ENCODE measurements around the gene TMEM114.

TMEM114 gene

DNA sequence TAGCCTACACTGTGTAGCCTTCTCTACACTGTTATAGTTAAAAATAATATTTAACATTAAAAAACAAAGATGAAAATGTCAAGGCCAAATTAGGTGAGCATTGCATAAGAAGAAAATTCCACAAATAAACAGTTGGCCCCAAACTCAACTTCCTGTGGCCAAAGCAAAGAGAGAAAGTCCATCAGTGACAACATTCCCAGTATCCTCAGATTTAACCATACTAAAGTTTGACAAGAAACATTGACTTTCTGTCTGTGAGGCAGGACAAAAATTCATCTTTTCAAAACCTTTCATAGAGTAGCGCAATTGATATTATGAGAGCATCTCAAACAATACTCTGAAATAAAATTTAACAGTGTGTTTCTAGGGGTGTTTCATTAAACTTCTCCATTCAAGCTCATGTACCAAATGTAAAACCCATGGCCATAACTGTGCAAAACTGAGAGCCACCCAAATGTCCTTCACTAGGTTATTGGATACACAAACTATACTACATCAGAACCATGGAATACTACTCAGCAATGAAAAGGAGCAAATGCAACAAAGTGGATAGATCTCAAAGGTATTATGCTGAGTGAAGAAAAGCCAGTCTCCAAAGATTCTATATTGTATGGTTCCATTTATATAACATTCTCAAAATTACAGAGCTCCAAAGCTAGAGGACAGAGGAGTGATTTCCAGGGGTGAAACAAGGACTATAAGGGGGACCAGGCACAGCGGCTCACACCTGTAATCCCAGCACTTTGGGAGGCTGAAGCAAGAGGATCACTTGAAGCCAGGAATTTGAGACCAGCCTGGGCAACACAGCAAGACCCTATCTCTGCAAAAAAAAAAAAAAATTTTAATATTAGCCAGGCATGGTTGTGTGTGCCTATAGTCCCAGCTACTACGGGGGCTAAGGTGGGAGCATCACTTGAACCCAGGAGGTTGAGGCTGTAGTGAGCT, 38.7 kb downstream of the TMEM114 start:
- DNase-seq (ENCODE audit: extremely low read depth in 1 of 2, low read depth in 1 of 2), result no peak

DNA sequence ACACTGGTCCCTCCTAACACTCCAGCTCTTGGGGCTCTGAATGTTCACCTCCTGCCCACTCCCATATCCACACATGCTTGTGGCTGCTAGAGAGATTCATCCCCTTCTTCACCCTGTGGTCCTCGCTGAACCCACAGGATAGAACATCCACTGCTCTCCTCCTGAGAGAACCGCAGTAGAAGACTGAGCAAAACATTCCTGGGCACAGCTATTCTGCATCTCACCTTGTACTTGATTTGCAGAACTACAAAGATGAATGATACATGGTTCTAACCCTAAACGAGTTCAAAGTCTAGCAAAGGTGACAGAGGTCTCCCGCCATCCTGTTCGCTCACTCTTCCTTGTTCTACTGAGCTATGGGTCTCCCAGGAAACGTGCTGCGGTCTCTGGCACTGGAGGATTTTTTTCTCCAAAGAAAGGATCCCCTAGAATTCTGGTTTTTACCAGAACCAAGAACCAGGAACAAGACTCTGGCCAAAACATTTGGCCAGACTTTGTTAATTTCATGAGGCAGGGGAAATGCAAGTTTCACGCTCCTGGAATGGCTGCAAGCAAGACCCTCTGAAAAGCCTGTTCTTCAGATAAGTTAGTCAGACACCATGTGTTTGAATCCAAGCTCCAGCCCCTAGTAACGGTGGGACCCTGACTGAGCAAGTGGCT, 39.5 kb downstream of the TMEM114 start:
- no peak for DNase-seq (ENCODE audit: extremely low read depth in 1 of 2, low read depth in 1 of 2)

DNA sequence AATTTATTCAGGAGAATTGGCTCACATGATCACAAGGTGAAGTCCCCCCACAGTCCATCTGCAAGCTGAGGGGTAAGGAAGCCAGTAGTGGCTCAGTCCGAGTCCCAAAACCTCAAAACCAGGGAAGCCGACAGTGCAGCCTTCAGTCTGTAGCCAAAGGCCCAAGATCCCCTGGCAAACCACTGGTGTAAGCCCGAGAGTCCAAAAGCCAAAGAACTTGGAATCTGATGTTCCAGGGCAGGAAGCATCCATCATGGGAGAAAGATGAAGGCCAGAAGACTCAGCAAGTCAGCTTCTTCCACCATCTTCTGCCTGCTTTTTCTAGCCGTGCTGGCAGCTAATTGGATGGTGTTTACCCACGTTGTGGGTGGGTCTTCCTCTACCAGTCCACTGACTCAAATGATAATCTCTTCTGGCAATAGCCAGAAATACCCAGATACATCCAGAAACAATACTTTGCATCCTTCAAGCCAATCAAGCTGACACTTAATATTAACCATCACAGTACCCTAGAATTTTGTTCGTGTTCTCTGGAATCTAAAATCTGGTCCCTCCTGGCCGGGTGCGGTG, 40.4 kb downstream of the TMEM114 start:
- no peak for DNase-seq (ENCODE audit: extremely low read depth in 1 of 2, low read depth in 1 of 2)

DNA sequence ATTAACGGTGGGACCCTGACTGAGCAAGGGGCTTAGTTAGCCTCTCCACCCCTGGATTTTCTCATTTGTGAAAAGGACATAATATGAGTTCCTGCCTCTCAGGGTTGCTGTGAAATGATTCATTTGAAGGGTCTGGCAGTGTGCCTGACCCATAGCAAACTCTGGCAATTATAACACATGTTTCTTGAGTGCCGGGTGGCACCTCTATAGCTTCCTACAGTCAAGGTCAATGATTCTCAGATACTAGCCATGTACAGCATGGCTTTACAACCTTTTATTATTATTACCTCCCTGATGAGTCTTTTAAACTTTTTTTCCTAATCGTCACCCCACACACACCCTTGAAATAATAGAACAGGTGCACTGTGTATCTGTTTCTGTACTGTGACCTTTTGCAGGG, 42.1 kb downstream of the TMEM114 start:
- DNase-seq (ENCODE audit: extremely low read depth in 1 of 2, low read depth in 1 of 2), result no peak

DNA sequence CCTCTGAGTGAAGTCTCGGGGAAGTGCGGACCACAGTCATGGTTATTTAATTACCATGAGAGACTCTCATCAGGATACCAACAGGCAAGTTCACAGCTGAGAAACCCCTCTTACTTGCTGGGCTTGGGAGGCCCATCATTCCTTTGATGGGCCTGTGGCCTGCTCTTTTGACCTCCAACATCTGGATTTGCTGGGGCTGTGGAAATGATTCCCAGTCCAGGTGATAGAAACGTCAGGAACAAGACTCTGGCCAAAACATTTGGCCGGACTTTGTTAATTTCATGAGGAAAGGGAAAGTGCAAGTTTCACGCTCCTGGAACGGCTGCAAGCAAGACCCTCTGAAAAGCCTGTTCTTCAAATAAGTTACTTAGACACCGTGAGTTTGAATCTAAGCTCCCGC, 42.5 kb downstream of the TMEM114 start:
- no peak for DNase-seq (ENCODE audit: extremely low read depth in 1 of 2, low read depth in 1 of 2)

DNA sequence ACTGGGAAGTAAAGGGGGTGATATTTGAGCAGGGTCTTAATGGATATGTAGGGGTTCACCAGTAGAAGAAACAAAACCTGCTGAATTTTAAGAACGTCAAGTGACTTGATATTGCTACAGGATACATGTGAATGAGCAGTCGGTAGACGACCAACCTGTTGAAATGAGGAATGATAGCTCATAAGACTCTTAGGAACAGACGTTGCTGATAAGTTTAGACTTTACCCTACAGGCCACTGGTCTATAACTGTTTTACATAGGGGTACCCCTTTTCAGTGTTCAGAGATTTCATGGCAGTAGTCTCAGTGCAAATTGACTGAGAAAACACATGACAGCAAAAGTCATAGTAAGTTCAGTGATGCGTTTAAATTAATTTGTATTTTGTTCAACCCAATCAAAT, 45.9 kb downstream of the TMEM114 start:
- DNase-seq (ENCODE audit: extremely low read depth in 1 of 2, low read depth in 1 of 2), result no peak

DNA sequence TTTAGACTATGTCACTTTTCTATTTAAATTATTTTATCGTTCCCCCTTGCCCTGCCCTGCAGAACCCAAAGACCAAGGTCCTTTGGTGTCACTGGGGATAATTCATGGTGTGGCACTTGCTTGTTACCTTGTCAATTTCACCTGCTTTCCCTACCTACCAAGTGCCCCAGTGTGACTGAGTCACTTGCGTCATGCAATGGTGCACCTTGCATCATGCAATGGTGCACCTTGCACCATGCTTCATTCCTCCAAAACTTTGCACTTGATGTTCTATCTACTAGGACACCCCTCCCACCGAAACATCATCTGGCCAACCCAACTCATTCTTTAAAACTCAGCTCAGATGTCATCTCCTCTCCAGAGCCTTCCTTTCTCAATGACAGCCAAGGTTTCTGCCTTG, 47.1 kb downstream of the TMEM114 start:
- no peak for DNase-seq (ENCODE audit: extremely low read depth in 1 of 2, low read depth in 1 of 2)

DNA sequence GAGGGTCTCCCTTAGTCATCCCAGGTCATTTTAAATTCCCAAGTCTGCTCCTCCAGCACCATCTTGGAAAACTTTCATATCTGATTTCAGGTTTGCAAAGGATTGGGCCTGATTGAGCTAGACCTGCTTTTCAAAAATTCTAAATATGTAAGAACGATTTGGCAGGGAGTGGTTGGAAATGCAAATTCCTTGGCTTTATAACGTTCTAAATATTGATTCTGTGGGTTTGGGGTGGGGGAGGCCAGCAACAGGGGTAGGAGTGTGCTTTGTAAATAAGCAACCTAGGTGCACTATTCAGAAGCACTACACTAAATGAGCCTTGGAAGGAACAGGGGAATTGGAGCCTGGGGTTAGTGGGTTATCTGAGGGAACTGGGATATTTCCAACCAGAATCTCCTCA, 47.9 kb downstream of the TMEM114 start:
- DNase-seq (ENCODE audit: extremely low read depth in 1 of 2, low read depth in 1 of 2), result no peak

DNA sequence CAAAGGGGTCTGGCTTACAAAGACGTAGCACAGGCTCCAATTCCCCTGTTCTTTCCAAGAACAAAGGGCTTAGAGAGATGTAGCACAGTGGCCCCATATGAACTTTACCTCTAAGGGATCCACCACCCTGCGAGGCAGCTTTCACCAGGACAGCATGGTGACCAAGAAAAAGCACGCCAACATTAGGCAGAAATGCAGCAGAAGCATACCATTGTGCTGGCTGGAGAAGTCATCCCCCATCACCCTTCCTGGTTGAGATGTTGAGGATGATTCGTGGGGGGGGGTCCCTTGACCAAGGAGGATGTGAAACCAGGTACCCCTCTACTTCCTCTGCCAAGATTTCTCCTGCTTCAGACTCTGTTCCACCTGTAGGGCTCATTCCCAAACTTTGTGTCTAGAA, 48.4 kb downstream of the TMEM114 start:
- no peak for DNase-seq (ENCODE audit: extremely low read depth in 1 of 2, low read depth in 1 of 2)

DNA sequence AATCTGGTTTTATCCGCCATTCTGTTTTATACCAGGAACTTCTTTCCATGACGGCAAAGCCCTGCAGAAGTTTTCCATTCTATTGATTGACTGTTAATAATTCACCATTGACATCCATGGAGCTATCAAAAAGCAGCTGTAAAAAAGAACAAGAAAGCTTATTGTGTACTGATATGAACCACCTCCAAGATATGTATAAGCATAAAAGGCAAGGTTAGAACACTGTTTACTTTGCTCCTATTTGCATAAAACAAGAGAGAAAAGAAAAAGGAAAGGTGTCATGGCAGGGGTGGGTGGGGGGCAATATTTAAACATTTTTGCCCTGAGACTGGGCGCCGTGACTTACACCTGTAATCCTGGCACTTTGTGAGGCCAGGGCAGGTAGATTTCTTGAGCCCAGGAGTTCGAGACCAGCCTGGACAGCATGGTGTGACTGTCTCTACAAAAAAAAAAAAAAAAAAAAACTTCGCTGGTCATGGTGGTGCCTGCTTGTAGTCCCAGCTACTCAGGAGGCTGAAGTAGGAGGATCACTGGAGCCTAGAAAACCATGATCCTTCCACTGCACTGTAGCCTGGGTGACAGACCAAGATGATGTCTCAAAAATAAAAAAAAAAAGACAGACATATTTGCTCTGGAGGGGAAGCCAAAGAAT, 52.5 kb downstream of the TMEM114 start:
- DNase-seq (ENCODE audit: extremely low read depth in 1 of 2, low read depth in 1 of 2), result no peak

DNA sequence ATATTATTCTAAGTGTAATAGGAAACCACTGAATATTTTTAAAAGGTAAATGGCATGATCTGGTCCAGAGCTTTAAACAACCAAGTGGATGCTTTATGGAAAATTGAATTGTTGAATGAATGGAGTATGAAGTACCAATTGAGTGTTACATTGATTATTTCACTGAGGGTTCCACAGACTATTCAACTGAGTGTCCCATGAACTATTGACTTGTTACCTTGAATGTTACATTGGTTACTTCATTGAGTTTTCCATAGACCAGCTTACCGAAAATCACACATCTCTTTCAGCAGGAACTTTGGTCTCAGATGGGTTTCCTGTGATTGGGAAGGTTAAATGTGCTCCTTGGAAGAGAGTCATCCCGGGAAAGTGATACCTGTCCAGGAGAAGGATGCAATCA, 56.8 kb downstream of the TMEM114 start:
- no peak for DNase-seq (ENCODE audit: extremely low read depth in 1 of 2, low read depth in 1 of 2)

DNA sequence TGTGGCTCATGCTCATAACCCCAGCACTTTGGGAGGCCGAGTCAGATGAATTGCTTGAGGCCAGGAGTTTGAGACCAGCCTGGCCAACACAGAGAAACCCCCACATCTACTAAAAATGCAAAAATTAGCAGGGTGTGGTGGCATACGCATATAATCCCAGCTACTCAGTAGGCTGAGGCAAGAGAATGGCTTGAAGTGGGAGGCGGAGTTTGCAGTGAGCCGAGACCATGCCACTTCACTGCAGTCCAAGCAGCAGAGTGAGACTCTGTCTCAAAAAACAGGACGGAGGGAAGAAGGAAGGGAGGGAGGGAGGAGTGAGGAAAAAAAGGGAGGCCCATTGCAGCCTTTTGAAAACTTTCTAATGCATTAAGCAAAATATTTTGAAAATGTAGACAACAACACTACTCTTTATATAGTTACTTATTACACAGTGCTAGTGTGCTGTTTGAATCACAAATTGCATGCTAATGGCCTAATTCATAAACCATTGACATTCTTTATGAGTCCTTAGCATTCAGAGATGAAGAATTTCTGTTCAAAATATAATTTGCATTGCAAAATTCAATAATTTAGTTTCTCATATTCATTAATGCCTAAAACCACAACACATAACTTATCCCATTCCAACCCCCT, 59.4 kb downstream of the TMEM114 start:
- DNase-seq (ENCODE audit: extremely low read depth in 1 of 2, low read depth in 1 of 2), result no peak

DNA sequence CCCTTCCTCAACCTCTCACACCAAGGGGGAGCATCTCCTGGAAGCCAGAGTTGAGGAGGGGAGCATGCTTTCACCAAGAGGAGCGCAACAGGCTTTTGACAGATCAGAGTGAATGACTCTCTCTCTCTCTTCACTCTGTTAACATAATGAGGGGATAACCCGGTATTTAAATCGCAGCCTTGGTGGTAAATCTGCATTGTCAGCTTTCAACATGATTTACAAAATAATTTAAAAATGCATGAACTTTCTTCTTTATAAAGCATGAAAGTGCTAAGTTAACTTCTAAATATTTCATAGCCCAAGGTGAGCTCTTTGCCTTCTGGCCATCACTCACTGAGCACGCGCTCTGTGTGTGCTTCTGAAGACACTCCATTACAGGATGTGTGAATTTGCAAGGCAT, 61.8 kb downstream of the TMEM114 start:
- no peak for DNase-seq (ENCODE audit: extremely low read depth in 1 of 2, low read depth in 1 of 2)

DNA sequence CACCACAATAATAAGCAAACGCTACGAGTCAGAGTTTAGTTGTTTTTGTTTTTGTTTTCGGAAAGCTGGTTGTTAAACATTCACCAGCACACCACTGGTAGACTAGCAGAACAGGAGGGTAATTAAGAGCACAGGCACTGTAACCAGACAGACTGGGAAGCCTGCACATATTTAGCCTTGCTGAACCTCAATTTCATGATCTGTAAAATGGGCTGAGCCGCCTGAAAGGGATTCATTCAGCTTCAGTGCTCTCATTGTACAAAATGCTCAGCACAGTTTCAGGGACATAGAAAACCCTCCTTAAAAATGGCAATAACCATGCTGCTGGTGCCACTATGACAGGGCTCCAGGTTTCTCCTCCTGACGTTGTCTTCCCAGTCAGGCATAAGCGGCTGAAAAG, 66.4 kb downstream of the TMEM114 start:
- DNase-seq (ENCODE audit: extremely low read depth in 1 of 2, low read depth in 1 of 2), result no peak

DNA sequence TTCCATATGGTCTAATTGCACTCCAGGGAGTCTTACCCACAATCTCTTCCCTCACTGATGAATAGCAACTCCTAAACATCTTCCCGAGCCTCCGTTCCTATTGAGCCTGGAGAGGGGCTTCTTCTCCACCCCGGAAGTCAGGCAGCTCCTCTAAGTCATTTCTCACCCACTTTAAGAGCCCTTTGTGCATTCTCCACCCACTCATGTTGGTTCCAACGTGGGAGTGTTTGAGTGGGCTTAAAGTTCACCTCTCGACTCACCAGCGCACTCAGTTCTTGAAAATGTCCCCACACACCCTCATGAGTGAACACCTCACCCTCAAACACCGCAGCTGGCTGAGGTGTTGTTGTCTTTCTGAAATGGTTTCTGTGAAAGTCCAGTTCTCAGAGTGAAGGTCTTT, 67.6 kb downstream of the TMEM114 start:
- no peak for DNase-seq (ENCODE audit: extremely low read depth in 1 of 2, low read depth in 1 of 2)

DNA sequence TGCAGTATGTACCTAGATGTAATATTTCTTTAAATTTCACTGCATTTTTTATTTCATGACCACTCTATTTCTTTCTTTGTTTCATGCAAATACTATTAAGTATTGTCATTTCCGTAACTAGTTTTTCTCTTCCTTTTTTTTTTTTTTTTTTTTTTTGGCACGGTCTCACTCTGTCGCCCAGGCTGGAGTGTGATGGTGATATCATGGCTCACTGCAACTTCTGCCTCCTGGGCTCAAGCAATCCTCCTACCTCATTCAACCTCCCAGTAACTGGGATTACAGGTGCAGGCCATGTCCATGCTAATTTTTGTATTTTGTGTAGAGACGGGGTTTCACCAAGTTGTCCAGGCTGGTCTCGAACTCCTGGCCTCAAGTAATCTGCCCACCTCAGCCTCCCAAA, 70.7 kb downstream of the TMEM114 start:
- DNase-seq (ENCODE audit: extremely low read depth in 1 of 2, low read depth in 1 of 2), result no peak

Measured in activated CD8-positive, alpha-beta memory T cell treated with anti-CD3 and anti-CD28 coated beads for 1 hour (primary cell).